GM18520 (cell line): ENCODE data around the gene SETD1B.
A peak's percentile ranks its signal among the peaks of the same experiment; 100 is the strongest.
"Not testable (repeated sequence)": the region's sequence is repeated elsewhere in the genome, so short reads cannot be mapped to it uniquely, and the experiment has no call there.

Experiments
- ATAC-seq: cut with Tn5 transposase; IDR thresholded peaks from one replicate; pipeline ENCODE4 v1.9.1; 2021; ENCODE audit not compliant: unreplicated experiment

Gene SETD1B

DNA sequence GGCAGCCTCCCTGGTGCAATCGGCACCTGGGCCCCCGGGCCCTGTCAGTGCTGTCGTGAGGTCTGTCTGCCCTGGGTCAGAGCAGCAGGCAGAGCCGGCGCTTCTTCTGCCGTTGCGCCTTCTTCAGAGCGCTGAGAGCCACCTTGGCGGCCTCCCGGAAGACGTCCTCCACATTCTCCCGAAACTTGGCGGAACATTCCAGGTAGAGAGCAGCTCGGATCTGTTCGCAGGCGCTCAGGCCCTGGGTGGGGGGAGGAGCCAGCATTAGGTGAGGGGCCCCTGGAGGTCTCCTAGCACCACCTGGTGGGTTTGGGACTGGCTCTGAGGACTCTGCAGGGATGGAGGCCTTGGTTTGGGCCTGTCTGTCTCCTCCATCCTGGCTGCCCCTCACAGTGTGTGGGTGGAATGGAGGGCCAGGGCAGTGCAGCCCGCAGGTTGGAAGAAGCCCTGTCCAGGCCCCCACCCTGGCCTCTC lies 24.4 kb upstream of the SETD1B start:
- ATAC-seq = no peak

DNA sequence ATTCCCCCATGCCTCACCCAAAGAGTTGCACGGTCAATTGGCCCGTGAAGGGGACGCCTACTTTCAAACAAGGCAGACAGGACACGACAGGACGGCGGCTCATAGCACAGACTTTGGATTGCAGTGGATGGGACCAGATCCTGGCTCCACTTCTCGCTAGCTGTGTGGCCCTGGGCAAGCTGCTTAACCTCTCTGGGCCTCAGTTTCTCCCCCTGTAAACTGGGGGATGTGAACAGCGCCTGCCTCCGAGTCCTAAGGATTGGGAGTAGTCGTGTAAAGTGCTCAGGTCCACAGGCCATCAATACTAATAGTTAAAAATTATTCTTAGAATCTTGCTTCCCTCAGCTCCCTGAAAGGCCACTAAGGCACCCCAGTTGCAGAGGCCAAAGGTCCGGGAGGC lies 23.4 kb upstream of the SETD1B start:
- ATAC-seq = no peak

DNA sequence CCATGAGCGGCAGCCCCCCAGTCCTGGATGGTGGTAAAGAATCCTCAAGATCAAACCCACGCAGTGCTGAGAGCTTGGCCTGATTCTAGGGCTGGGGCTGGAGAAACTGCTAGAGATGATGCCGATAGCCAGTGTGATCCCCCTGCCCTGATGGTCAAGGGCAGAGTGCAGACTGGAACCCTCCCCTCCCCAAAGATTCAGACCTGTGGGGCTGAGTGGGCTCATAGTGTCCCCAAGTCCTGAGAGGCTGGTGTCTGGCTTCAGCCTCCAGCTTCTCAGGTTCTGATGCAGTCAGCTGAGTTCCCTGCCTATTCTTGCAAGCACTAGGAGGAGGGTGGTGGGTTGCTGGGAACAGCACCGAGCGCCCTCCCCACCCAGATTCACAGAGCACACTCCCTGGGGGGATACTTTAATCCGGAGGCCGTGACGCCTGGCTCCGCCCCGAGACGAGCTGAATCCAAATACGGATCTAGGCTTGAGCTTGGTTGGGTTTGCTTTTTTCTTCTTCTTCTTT lies 22.3 kb upstream of the SETD1B start:
- no peak for ATAC-seq

DNA sequence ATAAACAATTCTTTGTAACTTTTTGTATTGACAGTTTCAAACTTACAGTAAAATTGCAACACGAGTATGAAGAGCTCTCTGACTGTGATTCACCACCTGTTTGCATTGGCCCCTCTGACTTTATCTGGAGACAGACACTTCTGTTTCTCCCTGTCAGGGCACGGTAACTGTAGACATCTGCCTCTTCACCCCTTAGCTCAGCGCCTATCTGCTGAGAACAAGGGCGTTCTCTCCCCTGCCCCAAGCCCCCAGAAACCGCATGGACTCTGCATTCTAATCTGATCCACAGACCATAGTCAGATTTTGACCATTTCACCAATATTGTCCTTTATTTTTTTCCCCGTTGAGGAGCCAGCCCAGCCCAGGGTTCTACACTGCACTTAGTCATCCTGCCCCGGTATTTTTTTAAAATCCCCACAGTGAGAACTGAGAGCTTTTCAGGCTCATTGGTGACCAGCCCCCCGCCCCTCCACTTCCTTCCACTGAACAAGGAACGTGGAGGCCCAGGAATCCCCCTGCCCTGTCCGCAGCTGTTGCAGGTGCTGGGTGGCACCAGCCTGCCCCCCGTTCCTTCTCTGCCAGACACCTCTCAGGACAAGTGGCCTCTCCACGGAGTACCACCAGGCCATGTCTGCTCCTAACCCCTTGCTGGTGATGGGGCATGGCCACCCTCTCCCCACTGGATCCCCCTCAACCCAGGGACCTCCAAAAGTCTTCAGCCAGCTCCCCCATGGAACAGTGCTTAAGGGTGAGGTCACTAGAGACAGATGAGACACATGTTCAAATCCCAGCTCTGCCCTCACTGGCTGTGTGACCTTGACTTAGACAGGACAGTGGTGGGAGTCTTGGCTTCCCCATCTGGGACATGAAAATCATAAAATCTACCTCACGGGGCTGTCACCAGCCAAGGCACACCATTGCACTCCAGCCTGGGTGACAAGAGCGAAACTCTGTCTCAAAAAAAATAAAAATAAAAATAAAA lies 21.5 kb upstream of the SETD1B start:
- ATAC-seq = no peak

DNA sequence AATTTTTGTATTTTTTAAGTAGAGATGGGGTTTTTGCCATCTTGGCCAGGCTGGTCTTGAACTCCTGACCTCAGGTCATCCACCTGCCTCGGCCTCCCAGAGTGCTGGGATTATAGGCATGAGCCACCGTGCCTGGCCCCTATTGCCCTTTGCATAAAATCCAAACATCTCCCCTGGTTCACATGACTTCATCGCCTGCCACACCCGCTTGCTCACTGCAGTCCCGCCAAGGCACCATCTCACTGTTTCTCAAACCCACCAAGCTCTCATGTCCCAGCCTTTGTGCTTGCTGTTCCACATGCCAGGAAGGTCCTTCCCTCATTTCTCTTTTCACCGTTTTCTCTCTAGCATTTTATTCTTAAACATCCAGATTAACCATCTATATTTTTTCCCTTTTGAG lies 20.0 kb upstream of the SETD1B start:
- no peak for ATAC-seq

DNA sequence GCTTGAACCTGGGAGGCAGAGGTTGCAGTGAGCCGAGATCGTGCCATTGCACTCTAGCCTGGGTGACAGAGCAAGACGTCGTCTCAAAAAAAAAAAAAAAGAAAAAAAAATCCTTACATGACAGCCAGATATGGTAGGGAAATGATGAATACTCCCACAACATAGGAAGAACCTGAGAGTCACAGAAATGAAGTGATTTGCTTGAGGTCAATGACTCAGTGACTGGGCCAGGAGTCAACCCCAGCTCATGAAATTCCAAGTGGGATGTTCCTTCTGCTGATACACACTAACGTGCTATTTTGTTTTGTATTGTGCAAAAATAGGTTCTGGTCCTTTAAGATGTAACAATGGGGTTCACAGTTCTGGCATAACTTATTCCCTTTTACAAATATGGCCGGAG lies 19.3 kb upstream of the SETD1B start:
- ATAC-seq = no peak

DNA sequence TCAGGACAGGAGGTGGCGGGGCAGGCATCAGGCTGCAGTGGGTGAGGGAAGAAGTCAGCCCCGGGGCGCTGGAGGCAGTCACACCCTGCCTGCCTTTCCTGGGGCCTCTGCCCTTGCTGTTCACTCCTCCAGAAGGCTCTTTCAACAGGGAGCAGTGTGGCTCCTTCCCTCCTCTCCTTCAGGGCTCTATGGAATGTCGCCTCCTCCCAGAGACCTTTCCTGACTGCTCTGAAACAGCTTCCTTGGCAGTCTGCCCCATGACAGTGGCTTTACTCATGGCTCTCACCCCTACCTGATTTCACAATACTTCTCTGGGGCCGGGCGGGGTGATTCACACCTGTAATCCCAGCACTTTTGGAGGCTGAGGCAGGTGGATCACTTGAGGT lies 17.4 kb upstream of the SETD1B start:
- ATAC-seq = no peak

DNA sequence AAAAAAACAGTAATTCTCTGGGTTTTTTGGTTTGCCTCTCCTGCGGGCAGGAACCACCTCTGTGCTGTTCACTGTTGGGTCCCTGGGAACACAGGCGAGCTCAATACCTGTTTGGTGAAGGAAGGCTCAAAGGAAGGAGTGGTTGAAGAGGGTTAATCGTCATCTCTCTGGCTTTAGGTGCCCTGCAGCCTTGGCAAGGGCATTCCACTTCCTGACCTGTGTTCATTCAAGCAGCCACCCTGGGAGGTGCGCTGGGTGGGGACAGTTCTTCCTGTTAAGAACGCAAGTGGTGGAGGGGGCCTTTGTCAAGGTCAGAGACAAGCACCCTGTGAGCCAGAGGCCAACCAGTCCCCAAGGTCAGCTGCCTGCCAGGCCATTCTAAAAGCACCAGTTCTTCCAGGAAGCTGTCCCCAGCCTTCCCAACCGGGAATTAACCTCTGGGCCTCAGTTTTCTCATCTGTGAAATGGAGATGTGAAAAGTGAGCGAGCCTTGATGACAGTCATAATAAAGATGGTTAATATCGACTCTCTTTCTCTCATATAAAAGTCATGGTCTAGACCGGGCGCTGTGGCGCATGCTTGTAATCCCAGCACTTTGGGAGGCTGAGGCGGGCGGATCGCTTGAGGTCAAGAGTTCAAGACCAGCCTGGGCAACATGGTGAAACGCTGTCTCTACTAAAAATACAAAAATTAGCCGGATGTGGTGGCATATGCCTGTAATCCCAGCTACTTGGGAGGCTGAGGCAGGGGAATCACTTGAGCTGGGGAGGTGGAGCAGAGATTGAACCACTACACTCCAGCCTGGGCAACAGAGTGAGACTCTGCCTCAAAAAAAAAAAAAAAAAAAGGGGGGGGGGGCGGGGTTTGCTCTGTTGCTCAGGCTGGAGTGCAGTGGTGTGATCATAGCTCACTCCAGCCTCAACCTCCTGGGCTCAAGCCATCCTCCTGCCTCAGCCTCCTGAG lies 16.5 kb upstream of the SETD1B start:
- ATAC-seq = no peak

DNA sequence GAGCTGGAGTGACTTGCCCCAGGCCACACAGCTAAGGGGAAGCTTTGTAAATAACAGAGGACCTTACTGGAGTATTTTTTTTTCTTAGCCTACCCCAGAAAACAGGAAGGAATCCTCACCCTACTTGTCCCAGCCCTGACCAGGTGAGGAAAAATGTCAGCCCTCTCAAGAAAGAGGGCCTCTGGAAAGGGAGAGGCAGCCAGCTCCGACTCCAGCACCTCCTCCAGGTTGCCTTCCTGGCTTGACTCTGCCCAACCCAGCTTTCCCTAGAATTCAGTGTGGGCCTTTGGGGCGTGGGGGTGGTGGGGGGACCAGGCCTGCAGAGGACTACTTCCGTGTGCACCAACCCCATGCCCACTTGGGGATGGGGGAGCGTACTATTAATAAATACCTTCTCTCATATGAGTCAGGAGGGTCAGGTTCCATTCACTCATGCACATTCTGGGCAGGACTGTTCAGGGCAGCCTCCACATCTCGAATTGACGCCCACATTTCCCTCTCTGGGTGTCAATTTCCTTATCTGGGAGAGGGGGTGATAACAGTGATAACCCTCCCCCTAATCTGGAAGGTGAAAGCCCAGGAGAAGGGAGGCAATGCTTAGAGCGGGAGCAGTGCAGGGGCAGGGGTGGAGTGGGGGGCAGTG lies 15.5 kb upstream of the SETD1B start:
- no peak for ATAC-seq

DNA sequence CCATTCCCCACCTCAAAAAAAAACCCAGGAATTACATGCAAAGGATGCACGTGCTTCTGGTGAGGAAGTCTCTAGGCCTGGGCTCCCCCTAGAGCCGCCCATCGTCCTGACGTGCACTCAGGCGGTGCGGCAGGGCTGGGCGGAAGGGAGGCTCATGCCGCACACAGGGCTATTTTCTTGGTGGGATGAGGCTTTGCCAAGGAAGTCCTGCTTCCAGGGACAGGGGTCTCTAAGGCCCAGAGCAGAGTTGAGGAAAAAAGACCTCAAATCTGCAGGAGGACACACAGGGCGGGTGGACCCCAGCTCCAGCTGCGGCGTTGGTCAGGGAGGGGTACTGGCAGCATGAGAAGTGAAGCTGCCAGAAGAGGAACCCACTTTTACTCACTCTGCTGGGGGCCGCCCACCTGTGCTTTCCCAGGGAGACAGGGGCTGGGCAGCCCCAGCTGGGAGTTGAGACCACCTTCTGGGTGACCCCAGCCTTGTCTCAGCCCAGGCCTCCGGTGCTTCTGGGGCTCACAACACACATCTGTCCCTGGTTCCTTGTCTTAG lies 14.5 kb upstream of the SETD1B start:
- ATAC-seq = no peak

DNA sequence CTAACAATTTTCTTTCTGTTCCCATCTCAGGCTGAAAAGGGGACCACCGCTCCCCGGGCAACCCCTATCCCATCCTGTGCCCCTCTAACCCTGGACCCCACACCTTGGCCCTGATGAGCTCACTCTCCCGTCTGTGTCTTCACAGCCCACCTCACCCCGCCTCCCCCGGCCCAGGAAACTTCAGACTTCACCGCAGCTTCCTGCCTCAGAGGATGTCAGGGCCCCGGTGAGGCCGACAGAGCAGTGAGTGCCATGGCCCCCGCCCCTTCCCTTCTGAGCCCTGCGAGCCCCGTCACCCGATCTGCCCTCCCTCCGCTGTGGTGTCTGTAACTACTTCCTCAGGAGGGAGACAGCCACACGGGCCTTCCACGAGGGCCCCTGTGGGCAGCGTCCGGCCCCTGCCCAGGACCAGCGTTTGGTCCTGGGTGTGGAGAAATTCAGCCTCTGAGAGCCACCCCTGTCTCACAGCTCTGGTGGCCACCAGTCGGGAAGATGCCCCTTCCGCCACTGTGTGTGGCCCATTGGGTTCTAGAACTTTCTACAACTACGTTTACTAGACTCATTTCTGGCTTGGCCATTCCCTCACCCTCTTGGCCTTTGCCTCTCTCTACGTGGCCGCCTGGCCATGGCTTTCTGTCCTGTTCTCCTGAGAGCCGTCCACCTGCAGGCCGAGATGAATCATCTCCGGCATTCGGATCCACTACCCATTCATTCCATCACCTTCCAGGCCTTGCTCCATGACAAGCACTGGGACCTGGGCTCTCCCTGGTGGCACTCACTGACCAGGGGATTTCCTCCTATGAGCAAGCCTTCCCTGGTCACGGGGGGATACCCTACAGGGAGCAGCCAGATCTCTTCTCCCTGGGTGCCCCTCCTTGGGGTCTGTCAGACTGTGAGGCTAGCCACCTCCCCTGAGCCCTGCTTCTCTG lies 13.7 kb upstream of the SETD1B start:
- peak; percentile 23 for ATAC-seq

DNA sequence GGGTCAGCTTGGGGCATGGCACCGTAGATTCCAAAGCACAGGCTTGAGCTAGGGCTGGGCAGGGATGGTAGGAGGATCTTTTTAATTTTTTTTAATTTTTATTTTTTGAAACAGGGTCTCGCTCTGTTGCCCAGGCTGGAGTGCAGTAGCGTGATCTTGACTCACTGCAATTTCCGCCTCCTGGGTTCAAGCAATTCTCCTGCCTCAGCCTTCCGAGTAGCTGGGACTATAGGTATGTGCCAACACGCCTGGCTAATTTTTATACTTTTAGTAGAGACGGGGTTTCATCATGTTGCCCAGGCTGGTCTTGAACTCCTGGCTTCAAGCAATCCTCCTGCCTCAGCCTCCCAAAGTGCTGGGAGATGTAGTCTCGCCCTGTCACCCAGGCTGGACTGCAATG lies 13.0 kb upstream of the SETD1B start:
- not testable (repeated sequence) for ATAC-seq

DNA sequence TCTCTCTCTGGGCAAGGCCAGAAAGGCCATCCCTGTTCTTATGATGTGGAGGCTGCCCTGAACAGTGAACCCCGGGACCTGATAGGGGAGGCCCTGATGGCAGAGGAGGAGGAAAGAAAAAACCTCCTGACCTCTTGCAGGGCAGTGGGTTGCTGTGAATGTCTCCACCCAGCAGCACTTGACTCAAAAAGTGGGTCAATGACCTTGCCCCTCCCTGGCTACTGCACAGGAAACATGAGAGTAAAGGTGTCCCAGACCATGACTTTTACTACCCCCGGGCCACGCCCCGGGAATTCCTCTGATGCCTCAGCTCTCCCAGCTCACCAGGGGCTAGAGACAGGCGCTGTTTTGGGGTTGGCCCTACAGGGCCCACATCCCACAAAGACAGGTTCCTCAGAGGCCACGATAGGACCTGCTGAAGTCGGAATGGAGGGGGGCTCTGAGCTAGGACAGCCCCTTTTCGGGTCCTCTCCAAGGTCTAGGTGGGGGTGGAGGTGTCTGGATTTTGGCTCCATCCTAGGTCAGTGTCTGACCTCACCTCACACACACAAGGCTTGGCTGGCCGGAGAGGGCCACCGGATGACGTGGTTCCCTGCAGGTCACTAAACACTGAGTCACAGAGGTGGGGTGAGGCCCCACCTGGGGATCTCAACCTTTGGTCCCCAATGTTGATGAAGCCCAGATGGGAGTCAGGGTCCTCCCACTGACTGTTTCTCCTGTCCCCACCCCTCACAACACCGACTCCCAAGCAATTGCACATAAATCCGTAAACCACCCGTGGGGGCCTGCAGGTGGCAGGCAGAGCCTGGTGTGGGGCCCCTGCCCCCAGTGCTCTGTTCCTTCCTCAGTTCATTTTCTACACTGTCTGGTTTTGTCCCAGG lies 11.9 kb upstream of the SETD1B start:
- no peak for ATAC-seq

DNA sequence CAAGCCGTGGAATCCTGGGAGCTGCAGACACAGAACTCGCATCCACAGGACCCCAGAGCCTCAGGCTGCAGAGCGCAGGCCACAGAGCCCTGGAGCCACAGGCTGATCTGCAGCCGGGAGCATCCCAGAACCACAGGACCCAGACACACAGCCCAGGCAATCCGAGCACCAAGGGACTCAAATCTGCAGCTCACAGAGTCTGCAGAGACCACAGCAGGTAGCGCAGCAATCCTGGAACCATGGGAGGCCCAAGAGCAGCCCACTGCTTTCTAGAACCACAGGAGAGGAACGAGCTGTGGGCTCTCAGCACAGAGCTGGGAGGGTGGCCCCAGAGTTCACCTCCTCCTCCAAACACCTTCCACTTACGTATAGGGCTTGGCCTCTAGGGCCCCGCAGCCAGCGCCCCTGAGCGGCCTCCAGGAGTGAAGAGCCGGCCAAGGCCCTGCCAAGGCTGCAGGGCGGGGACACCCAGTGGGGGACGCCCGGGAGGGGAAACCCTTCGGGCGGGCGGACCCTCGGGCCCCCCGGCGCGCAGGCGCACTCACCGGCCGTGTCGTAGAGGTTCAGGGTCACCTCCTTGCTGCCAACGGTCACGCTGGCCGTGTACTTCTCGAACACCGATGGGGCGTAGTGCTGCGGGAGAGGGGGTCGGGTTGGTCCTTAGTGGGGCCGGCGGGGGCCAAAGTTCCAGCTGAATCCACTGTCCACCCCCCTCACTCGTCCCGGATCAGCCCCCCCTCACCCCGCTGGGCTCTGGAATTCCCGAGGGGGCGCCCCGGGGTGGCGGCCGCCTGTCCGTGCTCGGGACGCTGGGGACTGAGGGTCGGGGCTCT lies 11.0 kb upstream of the SETD1B start:
- ATAC-seq = no peak

DNA sequence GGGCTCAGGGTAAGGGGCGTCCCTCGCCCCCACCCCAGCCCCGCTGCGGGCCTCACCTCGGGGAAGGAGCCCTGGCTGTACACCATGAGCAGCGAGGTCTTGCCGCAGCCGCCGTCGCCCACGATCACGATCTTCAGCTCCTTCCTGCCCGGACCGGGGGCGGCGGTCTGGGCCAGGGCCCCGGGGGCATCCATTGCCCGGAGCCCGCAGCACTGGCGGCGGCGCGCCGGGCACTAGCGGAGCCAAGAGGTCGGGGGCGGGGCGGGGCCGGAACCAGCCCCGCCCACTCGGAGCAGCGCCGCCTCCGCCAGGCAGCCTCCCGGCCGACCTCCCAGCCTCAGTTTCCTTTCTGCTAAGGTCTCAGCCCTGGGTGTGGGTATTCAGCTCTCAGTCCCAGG lies 10.4 kb upstream of the SETD1B start, which contains the start of gene RHOF:
TSS of gene RHOF (minus strand) at position 249 of the 398 bp plus-strand sequence. CDS start at position 194, 55 bp downstream.
- ATAC-seq = no peak

DNA sequence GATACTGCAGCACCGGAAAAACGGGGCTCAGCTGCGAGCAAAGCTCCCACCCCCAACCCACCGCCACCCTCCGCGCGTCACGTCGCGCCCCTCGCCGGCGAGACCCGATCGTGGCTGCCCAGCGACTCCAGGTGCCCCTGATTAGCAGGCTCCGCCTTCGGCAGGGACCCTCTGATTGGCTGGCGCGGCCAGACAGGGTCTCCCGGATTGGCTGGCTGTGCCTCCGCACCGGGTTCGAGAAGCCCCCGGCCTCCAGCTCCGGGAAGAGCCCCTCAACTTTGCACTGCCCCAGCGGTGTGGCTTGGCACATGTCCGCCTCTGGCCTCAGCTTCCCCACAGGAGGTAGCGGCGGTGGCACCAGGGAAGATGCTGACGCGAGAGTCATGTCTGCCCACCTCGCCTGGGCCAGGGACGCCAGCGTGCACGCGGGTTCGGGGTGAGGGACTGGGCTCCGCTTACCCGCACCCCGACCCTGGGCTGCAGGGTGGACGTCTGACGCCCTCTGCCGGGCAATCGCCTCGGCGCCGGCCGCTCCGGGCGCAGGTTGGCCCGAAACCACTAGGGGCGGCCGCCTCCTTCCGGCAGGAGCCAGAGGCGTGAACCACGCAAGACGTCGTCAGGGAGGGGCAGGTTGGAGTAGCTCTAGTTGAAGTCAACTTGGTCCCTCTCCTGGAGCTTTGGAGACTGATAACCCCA lies 9.8 kb upstream of the SETD1B start:
- ATAC-seq = peak; percentile 45

DNA sequence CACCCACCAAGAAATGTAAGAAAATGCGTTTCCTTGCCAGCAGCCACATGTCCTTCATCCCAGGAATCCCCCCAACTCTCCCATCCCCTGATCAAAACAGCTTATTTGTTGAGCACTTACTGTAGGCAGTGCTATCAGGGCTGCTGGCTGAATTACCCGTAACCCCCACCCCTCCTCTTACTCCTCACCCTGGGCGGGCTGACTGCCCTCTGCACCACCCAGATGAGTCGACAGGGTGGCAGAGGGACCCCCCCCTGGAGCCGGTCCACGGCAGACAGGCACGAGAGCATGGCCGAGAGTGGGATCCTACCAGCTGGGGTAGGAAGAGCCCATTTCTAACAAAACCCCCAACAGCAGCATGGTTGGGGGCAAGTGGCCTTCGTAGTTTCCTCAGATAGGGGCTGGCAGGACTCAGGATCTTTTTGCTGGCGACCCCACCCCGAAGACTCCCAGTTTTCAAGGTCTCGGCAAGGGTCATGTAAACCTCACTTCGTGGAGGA lies 9.2 kb upstream of the SETD1B start:
- ATAC-seq = no peak
